Fibroblast of the aortic adventitia (primary cell): Measurements from ENCODE around the gene NTSR2. TPM values are rescaled to one million over a fixed set of nuclear protein-coding genes. Genes with fewer than 3 reads are reported as not detected.
A peak's percentile ranks its signal among the peaks of the same experiment; 100 is the strongest.

Experiments used
- DNase-seq: peaks from one replicate; pipeline ENCODE4 v3.0.0-alpha.2; 2010; ENCODE audit warnings: low read depth
- H3K4me3 ChIP-seq: 2 replicates; pipeline ENCODE4 v1.5.1; 2011; ENCODE audit warnings: low read depth, mild to moderate bottlenecking, control low read depth, low read length, moderate library complexity
- CTCF ChIP-seq: IDR thresholded peaks from 2 replicates; pipeline ENCODE4 v1.5.1; 2011; ENCODE audit warnings: mild to moderate bottlenecking, low read length, control low read depth, inconsistent platforms; ENCODE audit not compliant: insufficient read depth
- total RNA-seq: library from RNA; depleted of rRNA; stranded (reverse); fragments of >200 nt; gene quantifications from 2 replicates; pipeline ENCODE4 v1.2.3, GENCODE V29; 2012; ENCODE audit warnings: low replicate concordance

Gene NTSR2
- total RNA-seq, 1 donor: not detected

- no peak for TF ChIP-seq CTCF
- no peak for DNase-seq
- H3K4me3 ChIP-seq: no peak overlapping the region
These were observed 14.0 kb upstream of the NTSR2 start for GRCh38 chr2:11683966-11684365.

- no peak overlapping the region for H3K4me3 ChIP-seq
- DNase-seq: no peak
- no peak for TF ChIP-seq CTCF
These were observed 13.5 kb upstream of the NTSR2 start for GRCh38 chr2:11683476-11683875.

- no peak overlapping the region for H3K4me3 ChIP-seq
- no peak for DNase-seq
- no peak for TF ChIP-seq CTCF
These were observed 12.6 kb upstream of the NTSR2 start for GRCh38 chr2:11682590-11682915.

GRCh38 chr2:11681722-11682589 is 12.0 kb upstream of the NTSR2 start:
- H3K4me3 ChIP-seq: no peak overlapping the region
- TF ChIP-seq CTCF: peak; percentile 80
- DNase-seq: no peak

GRCh38 chr2:11680901-11681721 is 11.1 kb upstream of the NTSR2 start:
- TF ChIP-seq CTCF: no peak
- no peak overlapping the region for H3K4me3 ChIP-seq
- DNase-seq: no peak

GRCh38 chr2:11680182-11680900 is 10.3 kb upstream of the NTSR2 start:
- no peak overlapping the region for H3K4me3 ChIP-seq
- no peak for DNase-seq
- no peak for TF ChIP-seq CTCF
